Measurements from ENCODE around the gene CFAP74. TPM values are rescaled to one million over a fixed set of nuclear protein-coding genes. Genes with fewer than 3 reads are reported as not detected.

Gene CFAP74
- total and polyA plus RNA-seq, 9 of the 15 experiments (the other 6 are each of a cell fraction or from before 2014, with no cell fraction given) = 0.03 to 0.15 (median 0.05) TPM; not detected in 6

GRCh38 chr1:2022063-2022770 is 18.6 kb upstream of the CFAP74 start:
- no peaks in the 10 kb centered on the region for H3K79me2 ChIP-seq (ENCODE audit: control insufficient read depth, insufficient read depth, low read length)
- H3K27me3 ChIP-seq (ENCODE audit: control insufficient read depth in 2 of 2, insufficient read depth in 2 of 2, low read length in 2 of 2) = peaks cover 71 to 94% of the 10 kb centered on the region in 2 experiments
- no peak overlapping the region for H3K4me3 ChIP-seq
- H3K9ac ChIP-seq (ENCODE audit: insufficient read depth in 1 of 2, low read depth in 2 of 2, low read length in 2 of 2) = no peak overlapping the region
- WGBS (ENCODE audit: insufficient coverage, low coverage, missing lambda C conversion rate) = 2% methylated on average over 21 of the region's 21 CpGs
- in situ Hi-C loops (cut with MboI) = no loop called here
- TF ChIP-seq SMARCB1 (IDR thresholded peaks at IDR 0.05; ENCODE audit: insufficient read length, low read depth) (no peak), SP2 (IDR thresholded peaks at IDR 0.05; ENCODE audit: extremely low read depth, low read depth, low read length, poor library complexity, severe bottlenecking) (no peak), ZNF23 (CRISPR knock-in tag; IDR thresholded peaks at IDR 0.05) (no peak), NR2C1 (IDR thresholded peaks at IDR 0.05) (no peak), NR2C1 (tag; IDR thresholded peaks at IDR 0.05) (no peak), CREM (IDR thresholded peaks at IDR 0.05; ENCODE audit: low read depth) (no peak), HDGF (IDR thresholded peaks at IDR 0.05) (no peak), MAFF (IDR thresholded peaks at IDR 0.05; ENCODE audit: low read length) (no peak), JUND (IDR thresholded peaks at IDR 0.05; ENCODE audit: borderline replicate concordance, low read depth, low read length) (no peak), JUND (tag; IDR thresholded peaks at IDR 0.05; ENCODE audit: borderline replicate concordance, low read depth, low read length) (no peak), DPF2 (IDR thresholded peaks at IDR 0.05) (no peak), RAD21 (CRISPR knock-in tag; conservative IDR thresholded peaks at IDR 0.05 in 1 of 2, IDR thresholded peaks at IDR 0.05 in 1 of 2) (no peak), SAP30 (IDR thresholded peaks at IDR 0.05; ENCODE audit: borderline replicate concordance, insufficient read depth, low read depth, low read length, poor library complexity, severe bottlenecking) (no peak), ZNF75A (CRISPR knock-in tag; IDR thresholded peaks at IDR 0.05) (no peak)
- no peak overlapping the region for H3K4me2 ChIP-seq (ENCODE audit: insufficient read depth, low read length)
- intact Hi-C loops (cut with micrococcal nuclease) = no loop called here
- ChIA-PET POLR2A (interaction anchor here (0.5 to 0.7 kb wide), 2 partner anchors 16 to 722 kb away, joined by 3 to 4 read pairs; no protein-coding TSS in a partner anchor), CTCF (ENCODE audit: low intra/inter-chr PET ratio) (no interaction called here)
- ATAC-seq (no peak), FAIRE-seq (no peak), DNase-seq (ENCODE audit: extremely low read depth in 1 of 4, low spot score in 3 of 4) (no peak)
- peaks cover 19% of the 10 kb centered on the region; the same call in 1 of the 2 replicates for H4K20me1 ChIP-seq (replicated peaks; ENCODE audit: control insufficient read depth, insufficient read depth, low read length)
- peaks cover 0 to 31% of the 10 kb centered on the region in 2 experiments; a peak in 2 of 5 replicates for H3K4me1 ChIP-seq (replicated peaks in 1 of 2; ENCODE audit: control insufficient read depth in 2 of 2, insufficient read depth in 2 of 2, low read length in 2 of 2)
- no peaks in the 10 kb centered on the region for H3K36me3 ChIP-seq (ENCODE audit: control insufficient read depth, insufficient read depth, low read length)
- H3K9me1 ChIP-seq (ENCODE audit: control insufficient read depth, insufficient read depth, low read length) = no peaks in the 10 kb centered on the region
- no peak overlapping the region for H3K27ac ChIP-seq (ENCODE audit: extremely low read depth, low read depth, low read length)
- no peaks in the 10 kb centered on the region for H3K9me3 ChIP-seq (replicated peaks; ENCODE audit: control insufficient read depth, insufficient read depth, low read depth, low read length)
- no TSS peak for BruUV-seq (replicated peaks)
- no peak overlapping the region for H2AFZ ChIP-seq (ENCODE audit: low read depth, low read length)
